Spleen (tissue), 7 donors: ENCODE results near the gene JAZF1.

Experiments
- POLR2AphosphoS5 ChIP-seq, 3 donors: sonication (generic); formaldehyde crosslinking; IDR thresholded peaks; one replicate each; pipeline ENCODE4 v1.5.1; 2017; ENCODE audit warnings: antibody characterized with exemption in 3 of 3
- TF ChIP-seq, protein P1 (sequence below), 11 experiments: fragments of 200-600 bp in 7 of 11; fragments of 450-650 bp in 4 of 11; sonication (generic) in 4 of 11; IDR thresholded peaks in 8 of 11; conservative IDR thresholded peaks in 3 of 11; 1 replicate in 7 of 11; 2 replicates in 4 of 11; pipeline versions ENCODE4 v1.4.0 to v1.8.0; 2016 to 2021; ENCODE audit warnings: antibody characterized with exemption in 11 of 11, inconsistent platforms in 4 of 11, mild to moderate bottlenecking in 1 of 11
- donor health status: DM: no; HTN: no; CAD: no; lungs with moderate emphysema.
- donor health status: DM: no; HTN: no; CAD: no.
- donor health status: DM: no; HTN: no; CAD: no.

DNA sequence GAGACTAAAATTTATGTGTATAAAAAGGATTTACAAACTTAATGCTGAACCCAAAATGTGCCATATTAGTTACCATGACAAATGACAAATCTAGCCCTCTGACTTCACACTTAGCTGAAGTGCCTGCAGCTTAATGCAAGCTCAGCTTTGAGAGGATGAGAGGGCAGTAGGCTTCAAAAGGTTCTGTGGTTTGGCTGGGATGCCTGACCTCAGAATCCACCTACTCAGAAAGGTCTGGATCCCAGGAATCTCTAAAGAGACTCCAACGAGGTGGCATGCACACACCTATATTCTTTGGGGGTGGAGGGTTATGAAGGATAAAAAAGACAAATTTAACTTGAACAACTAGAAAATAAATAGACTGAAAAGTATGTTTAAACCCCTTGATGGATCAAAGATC lies 227.2 kb downstream of the JAZF1 start:
- no peak for TF ChIP-seq POLR2AphosphoS5 (IDR thresholded peaks at IDR 0.05)
- TF ChIP-seq, protein P1, sequence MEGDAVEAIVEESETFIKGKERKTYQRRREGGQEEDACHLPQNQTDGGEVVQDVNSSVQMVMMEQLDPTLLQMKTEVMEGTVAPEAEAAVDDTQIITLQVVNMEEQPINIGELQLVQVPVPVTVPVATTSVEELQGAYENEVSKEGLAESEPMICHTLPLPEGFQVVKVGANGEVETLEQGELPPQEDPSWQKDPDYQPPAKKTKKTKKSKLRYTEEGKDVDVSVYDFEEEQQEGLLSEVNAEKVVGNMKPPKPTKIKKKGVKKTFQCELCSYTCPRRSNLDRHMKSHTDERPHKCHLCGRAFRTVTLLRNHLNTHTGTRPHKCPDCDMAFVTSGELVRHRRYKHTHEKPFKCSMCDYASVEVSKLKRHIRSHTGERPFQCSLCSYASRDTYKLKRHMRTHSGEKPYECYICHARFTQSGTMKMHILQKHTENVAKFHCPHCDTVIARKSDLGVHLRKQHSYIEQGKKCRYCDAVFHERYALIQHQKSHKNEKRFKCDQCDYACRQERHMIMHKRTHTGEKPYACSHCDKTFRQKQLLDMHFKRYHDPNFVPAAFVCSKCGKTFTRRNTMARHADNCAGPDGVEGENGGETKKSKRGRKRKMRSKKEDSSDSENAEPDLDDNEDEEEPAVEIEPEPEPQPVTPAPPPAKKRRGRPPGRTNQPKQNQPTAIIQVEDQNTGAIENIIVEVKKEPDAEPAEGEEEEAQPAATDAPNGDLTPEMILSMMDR (IDR thresholded peaks at IDR 0.05 in 8 of 11, conservative IDR thresholded peaks at IDR 0.05 in 3 of 11), result no peak
